Activated B cell treated with CpG ODN at 0.5 μM for 24 hours (primary cell): ENCODE results near the gene ADAM19. TPM values are rescaled to one million over a fixed set of nuclear protein-coding genes. Genes with fewer than 3 reads are reported as not detected.
A peak's percentile ranks its signal among the peaks of the same experiment; 100 is the strongest.

ENCODE experiments used
- ATAC-seq: fragments of 200-7000 bp; cut with Tn5 transposase; one replicate; pipeline ENCODE4 v1.10.0; 2021; ENCODE audit warnings: low read depth, mild to moderate bottlenecking, moderate library complexity
- CTCF ChIA-PET: fragments of 350-600 bp; sonication (Branson Sonifier 250); formaldehyde crosslinking; loops from one replicate; lab custom pipeline; 2021; ENCODE audit warnings: antibody characterized with exemption; lab: Charles Lee
- POLR2A ChIA-PET: fragments of 350-600 bp; sonication (Branson Sonifier 250); formaldehyde crosslinking; loops from one replicate; lab custom pipeline; 2021; ENCODE audit warnings: antibody characterized with exemption; lab: Charles Lee
- DNase-seq: peaks from one replicate; pipeline ENCODE4 v3.0.0; 2022
- H3K27ac Mint-ChIP-seq: one replicate; pipeline ENCODE4 v1.8.0; 2020; ENCODE audit warnings: mixed read lengths
- H3K27me3 Mint-ChIP-seq: one replicate; pipeline ENCODE4 v1.8.0; 2021; ENCODE audit warnings: mixed read lengths
- H3K36me3 Mint-ChIP-seq: one replicate; pipeline ENCODE4 v1.8.0; 2021; ENCODE audit warnings: low read depth, mixed read lengths
- H3K4me1 Mint-ChIP-seq: one replicate; pipeline ENCODE4 v1.8.0; 2021; ENCODE audit warnings: mixed read lengths
- H3K4me3 Mint-ChIP-seq: one replicate; pipeline ENCODE4 v1.8.0; 2020; ENCODE audit warnings: mild to moderate bottlenecking, mixed read lengths
- H3K9me3 Mint-ChIP-seq: one replicate; pipeline ENCODE4 v1.8.0; 2020; ENCODE audit warnings: mixed read lengths
- CTCF ChIP-seq: fragments of 200-600 bp; IDR thresholded peaks from one replicate; pipeline ENCODE4 v1.8.0; 2022; ENCODE audit warnings: antibody characterized with exemption, mild to moderate bottlenecking
- intact Hi-C: fragments of 100-400 bp; cut with micrococcal nuclease; formaldehyde crosslinking; loops from one replicate; pipeline ENCODE4 v1.15.1; 2024
- total RNA-seq: library from RNA; stranded (reverse); gene quantifications from 2 replicates; pipeline ENCODE4 v1.2.3, GENCODE V29; 2022

The ADAM19 gene
- total RNA-seq, 1 donor from 2014 or later = 136 TPM

DNA sequence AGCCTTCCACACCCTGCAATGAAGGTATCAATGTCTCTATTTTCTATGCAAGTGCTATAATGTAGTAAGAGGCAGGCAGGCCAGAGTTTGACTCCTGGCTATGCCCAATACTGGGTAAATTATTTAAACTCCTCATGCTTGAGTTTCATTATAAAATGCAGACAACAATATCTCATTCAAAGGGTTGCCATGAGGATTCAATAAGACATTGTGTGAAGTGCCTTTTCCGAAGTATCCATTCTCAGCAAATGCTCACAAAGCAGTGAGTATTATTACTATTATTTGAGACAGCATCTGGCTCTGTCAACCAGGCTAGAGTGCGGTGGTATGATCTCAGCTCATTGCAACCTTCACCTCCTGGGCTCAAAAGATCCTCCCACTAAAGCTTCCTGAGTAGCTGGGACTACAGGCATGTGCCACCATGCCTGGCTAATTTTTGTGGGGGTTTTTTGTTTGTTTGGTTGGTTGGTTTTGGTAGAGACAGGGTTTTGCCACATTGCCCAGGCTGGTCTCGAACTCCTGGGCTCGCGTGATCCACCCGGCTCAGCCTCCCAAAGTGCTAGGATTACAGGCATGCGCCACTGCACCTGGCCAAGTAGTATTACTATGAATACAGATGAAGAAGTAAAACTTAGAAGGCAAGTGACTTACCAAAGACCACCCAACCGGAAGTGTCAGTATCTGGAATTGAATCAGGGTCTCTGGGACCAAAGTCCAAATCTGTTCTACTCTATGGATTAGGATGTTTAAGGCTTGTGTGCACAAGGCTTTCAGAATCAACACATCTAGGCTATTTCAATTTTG lies 18.8 kb downstream of the ADAM19 start:
- Mint-ChIP-seq H3K4me3 (peak overlapping the region; percentile 38), H3K9me3 (no peaks in the 10 kb centered on the region), H3K27ac (peak overlapping the region; percentile 83), H3K27me3 (no peaks in the 10 kb centered on the region), H3K36me3 (peaks cover 84% of the 10 kb centered on the region), H3K4me1 (peaks cover 87% of the 10 kb centered on the region)
- ATAC-seq = peak; percentile 45
- intact Hi-C loops = no loop called here
- POLR2A ChIA-PET = interaction anchor here (0.6 to 2.8 kb wide), 10 partner anchors 11 to 1660 kb away, joined by 3 to 16 read pairs (median 4); no protein-coding TSS in a partner anchor
- TF ChIP-seq CTCF = no peak
- CTCF ChIA-PET = interaction anchor here (1.1 kb wide), 1 partner anchor 14 kb away, joined by 3 read pairs; no protein-coding TSS in a partner anchor
- DNase-seq = no peak

DNA sequence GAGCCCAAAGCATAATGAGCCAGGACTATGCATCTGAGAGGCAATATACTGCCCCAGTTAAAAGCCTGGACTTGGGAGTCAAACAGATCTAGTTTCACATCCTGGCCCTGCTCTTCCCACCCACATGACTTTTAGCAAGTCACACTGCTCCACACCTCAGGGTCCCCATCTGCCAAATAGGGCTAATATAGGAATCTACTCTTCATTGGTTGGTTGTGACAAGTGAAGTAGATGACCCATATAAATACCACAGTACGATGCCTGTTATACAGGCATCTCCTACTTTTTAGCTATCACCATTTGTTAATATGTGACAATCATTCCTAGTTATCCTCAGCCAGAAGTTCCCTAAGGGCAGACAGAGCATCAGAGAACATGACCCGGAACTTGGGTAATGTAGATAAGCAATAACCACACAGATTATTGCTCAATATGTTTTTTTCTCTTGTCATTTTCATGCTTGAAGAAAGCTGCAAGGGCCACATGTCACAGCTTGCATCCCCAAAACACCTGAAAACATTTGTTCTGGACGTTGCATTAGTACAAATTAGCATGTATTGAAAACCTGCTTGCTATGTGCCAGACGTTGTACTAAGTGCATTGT lies 20.4 kb downstream of the ADAM19 start:
- ATAC-seq (no peak), DNase-seq (no peak)
- Mint-ChIP-seq H3K4me3 (peak overlapping the region; percentile 61), H3K9me3 (no peaks in the 10 kb centered on the region), H3K27me3 (no peaks in the 10 kb centered on the region), H3K36me3 (peaks cover 83% of the 10 kb centered on the region), H3K27ac (peak overlapping the region; percentile 59), H3K4me1 (peaks cover 87% of the 10 kb centered on the region)
- no peak for TF ChIP-seq CTCF
- ChIA-PET CTCF (interaction anchor here (0.9 to 1.2 kb wide), 3 partner anchors 11 to 188 kb away, joined by 3 read pairs; partner anchors contain the start of gene LSM11), POLR2A (interaction anchor here (0.7 to 2.6 kb wide), 6 partner anchors 9 to 1636 kb away, joined by 3 to 15 read pairs (median 4); no protein-coding TSS in a partner anchor)
- intact Hi-C loops = loop anchor here (2.0 kb wide), 1 partner anchor 16 kb away; no protein-coding TSS in a partner anchor

GRCh38 chr5:157554179-157555036 lies 21.2 kb downstream of the ADAM19 start:
- Mint-ChIP-seq H3K27ac (peak overlapping the region; percentile 43), H3K36me3 (peaks cover 85% of the 10 kb centered on the region), H3K9me3 (no peaks in the 10 kb centered on the region), H3K4me1 (peaks cover 90% of the 10 kb centered on the region), H3K4me3 (peak overlapping the region; percentile 61), H3K27me3 (no peaks in the 10 kb centered on the region)
- intact Hi-C loops = loop anchor here (1.0 to 2.0 kb wide), 2 partner anchors 13 to 16 kb away; no protein-coding TSS in a partner anchor
- DNase-seq (no peak), ATAC-seq (peak; percentile 51)
- POLR2A ChIA-PET = interaction anchor here (0.5 to 2.6 kb wide), 9 partner anchors 8 to 1636 kb away, joined by 3 to 15 read pairs (median 3); no protein-coding TSS in a partner anchor
- TF ChIP-seq CTCF = no peak
- CTCF ChIA-PET = interaction anchor here (1.2 kb wide), 2 partner anchors 12 to 164 kb away, joined by 3 read pairs; no protein-coding TSS in a partner anchor

DNA sequence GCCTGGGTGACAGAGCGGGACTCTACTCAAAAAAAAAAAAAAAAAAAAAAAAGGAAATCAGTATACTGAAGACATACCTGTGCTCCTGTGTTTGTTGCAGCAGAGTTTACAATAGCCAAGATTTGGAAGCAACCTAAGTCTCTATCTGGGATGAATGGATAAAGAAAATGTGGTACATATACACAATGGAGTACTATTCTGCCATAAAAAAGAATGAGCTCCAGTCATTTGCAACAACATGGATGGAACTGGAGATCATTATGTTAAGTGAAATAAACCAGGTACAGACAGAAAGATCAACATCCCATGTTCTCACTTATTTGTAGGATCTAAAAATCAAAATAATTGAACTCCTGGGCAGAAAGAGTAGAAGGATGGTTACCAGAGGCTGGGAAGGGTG lies 22.9 kb downstream of the ADAM19 start:
- Mint-ChIP-seq H3K36me3 (peaks cover 83% of the 10 kb centered on the region), H3K9me3 (no peaks in the 10 kb centered on the region), H3K27ac (no peak overlapping the region), H3K4me3 (no peak overlapping the region), H3K27me3 (no peaks in the 10 kb centered on the region), H3K4me1 (peaks cover 90% of the 10 kb centered on the region)
- intact Hi-C loops = no loop called here
- no peak for DNase-seq
- TF ChIP-seq CTCF = no peak
- ChIA-PET CTCF (no interaction called here), POLR2A (interaction anchor here (0.7 kb wide), 3 partner anchors 62 to 1490 kb away, joined by 5 to 18 read pairs (median 7); no protein-coding TSS in a partner anchor)
- ATAC-seq = no peak
